ENCODE results near the gene PAX4.
A peak's percentile ranks its signal among the peaks of the same experiment; 100 is the strongest.

PAX4 gene

GRCh38 chr7:127592550-127592949 is 25.4 kb downstream of the PAX4 start:
- Histone ChIP-seq H3K27me3 (ENCODE audit: low read depth, low read length) (no peaks in the 10 kb centered on the region), H3K4me1 (ENCODE audit: control insufficient read depth in 1 of 2, insufficient read depth in 2 of 2, low read length in 2 of 2) (peaks cover 11 to 19% of the 10 kb centered on the region in 2 donors), H3K4me3 (ENCODE audit: low read depth in 1 of 2, low read length in 2 of 2) (no peak overlapping the region), H3K27ac (ENCODE audit: low read length) (no peak overlapping the region), H3K36me3 (ENCODE audit: control insufficient read depth in 1 of 2, insufficient read depth in 2 of 2, low read length in 2 of 2) (peaks cover 17 to 18% of the 10 kb centered on the region in 2 donors), H3K9me3 (ENCODE audit: control insufficient read depth in 1 of 2, low read length in 2 of 2) (no peaks in the 10 kb centered on the region)

- Histone ChIP-seq H3K4me3 (ENCODE audit: low read depth in 1 of 2, low read length in 2 of 2) (no peak overlapping the region), H3K4me1 (ENCODE audit: control insufficient read depth in 1 of 2, insufficient read depth in 2 of 2, low read length in 2 of 2) (peaks cover 11 to 21% of the 10 kb centered on the region in 2 donors), H3K27ac (ENCODE audit: low read length) (no peak overlapping the region)
Observed at GRCh38 chr7:127591591-127591990, 26.4 kb downstream of the PAX4 start.

GRCh38 chr7:127591189-127591588 is 26.8 kb downstream of the PAX4 start:
- peaks cover 17 to 18% of the 10 kb centered on the region in 2 donors for H3K36me3 ChIP-seq (ENCODE audit: control insufficient read depth in 1 of 2, insufficient read depth in 2 of 2, low read length in 2 of 2)
- no peak overlapping the region for H3K4me3 ChIP-seq (ENCODE audit: low read depth in 1 of 2, low read length in 2 of 2)
- no peaks in the 10 kb centered on the region for H3K9me3 ChIP-seq (ENCODE audit: control insufficient read depth in 1 of 2, low read length in 2 of 2)
- peaks cover 11 to 21% of the 10 kb centered on the region in 2 donors for H3K4me1 ChIP-seq (ENCODE audit: control insufficient read depth in 1 of 2, insufficient read depth in 2 of 2, low read length in 2 of 2)
- no peak overlapping the region for H3K27ac ChIP-seq (ENCODE audit: low read length)
- H3K27me3 ChIP-seq (ENCODE audit: low read depth, low read length) = no peaks in the 10 kb centered on the region

More at GRCh38 chr7:127591591-127591990, 26.4 kb downstream of the PAX4 start:
- Histone ChIP-seq H3K9me3 (ENCODE audit: control insufficient read depth in 1 of 2, low read length in 2 of 2) (no peaks in the 10 kb centered on the region), H3K27me3 (ENCODE audit: low read depth, low read length) (no peaks in the 10 kb centered on the region), H3K36me3 (ENCODE audit: control insufficient read depth in 1 of 2, insufficient read depth in 2 of 2, low read length in 2 of 2) (peaks cover 17 to 18% of the 10 kb centered on the region in 2 donors)

- H3K4me3 ChIP-seq (ENCODE audit: low read depth in 1 of 2, low read length in 2 of 2) = no peak overlapping the region
- peaks cover 11 to 26% of the 10 kb centered on the region in 2 donors for H3K4me1 ChIP-seq (ENCODE audit: control insufficient read depth in 1 of 2, insufficient read depth in 2 of 2, low read length in 2 of 2)
- H3K27me3 ChIP-seq (ENCODE audit: low read depth, low read length) = no peaks in the 10 kb centered on the region
- H3K9me3 ChIP-seq (ENCODE audit: control insufficient read depth in 1 of 2, low read length in 2 of 2) = no peaks in the 10 kb centered on the region
- no peak overlapping the region for H3K27ac ChIP-seq (ENCODE audit: low read length)
- peaks cover 17 to 18% of the 10 kb centered on the region in 2 donors for H3K36me3 ChIP-seq (ENCODE audit: control insufficient read depth in 1 of 2, insufficient read depth in 2 of 2, low read length in 2 of 2)
Observed at GRCh38 chr7:127589896-127590295, 28.0 kb downstream of the PAX4 start.

- Histone ChIP-seq H3K4me1 (ENCODE audit: control insufficient read depth in 1 of 2, insufficient read depth in 2 of 2, low read length in 2 of 2) (peaks cover 19 to 36% of the 10 kb centered on the region in 2 donors), H3K4me3 (ENCODE audit: low read depth in 1 of 2, low read length in 2 of 2) (peak overlapping the region; percentile 81 to 90), H3K27me3 (ENCODE audit: low read depth, low read length) (no peaks in the 10 kb centered on the region), H3K9me3 (ENCODE audit: control insufficient read depth in 1 of 2, low read length in 2 of 2) (no peaks in the 10 kb centered on the region), H3K27ac (ENCODE audit: low read length) (peak overlapping the region; percentile 64), H3K36me3 (ENCODE audit: control insufficient read depth in 1 of 2, insufficient read depth in 2 of 2, low read length in 2 of 2) (peaks cover 17 to 18% of the 10 kb centered on the region in 2 donors)
Observed at GRCh38 chr7:127588697-127589482, 29.1 kb downstream of the PAX4 start.

- H3K4me3 ChIP-seq (ENCODE audit: low read depth in 1 of 2, low read length in 2 of 2) = peak within 1 kb of the TSS; percentile 81 to 90
- H3K27me3 ChIP-seq (ENCODE audit: low read depth, low read length) = no peaks in the 10 kb centered on the region
Observed at GRCh38 chr7:127588019-127588696, 29.8 kb downstream of the PAX4 start, which contains the start of gene ARF5. TSS of gene ARF5 (plus strand) at chr7:127588411. CDS start at chr7:127588499, 88 bp downstream.

GRCh38 chr7:127587663-127588018 is 30.3 kb downstream of the PAX4 start:
- peak overlapping the region; percentile 69 for H3K27ac ChIP-seq (ENCODE audit: low read length)

More at GRCh38 chr7:127588019-127588696, 29.8 kb downstream of the PAX4 start, which contains the start of gene ARF5:
- peaks cover 24 to 43% of the 10 kb centered on the region in 2 donors for H3K4me1 ChIP-seq (ENCODE audit: control insufficient read depth in 1 of 2, insufficient read depth in 2 of 2, low read length in 2 of 2)
- peak within 1 kb of the TSS; percentile 69 for H3K27ac ChIP-seq (ENCODE audit: low read length)
- no peaks in the 10 kb centered on the region for H3K9me3 ChIP-seq (ENCODE audit: control insufficient read depth in 1 of 2, low read length in 2 of 2)
- peaks cover 17 to 18% of the 10 kb centered on the region in 2 donors for H3K36me3 ChIP-seq (ENCODE audit: control insufficient read depth in 1 of 2, insufficient read depth in 2 of 2, low read length in 2 of 2)

GRCh38 chr7:127586346-127586745 is 31.6 kb downstream of the PAX4 start:
- Histone ChIP-seq H3K9me3 (ENCODE audit: control insufficient read depth in 1 of 2, low read length in 2 of 2) (no peaks in the 10 kb centered on the region), H3K27me3 (ENCODE audit: low read depth, low read length) (no peaks in the 10 kb centered on the region), H3K4me1 (ENCODE audit: control insufficient read depth in 1 of 2, insufficient read depth in 2 of 2, low read length in 2 of 2) (peaks cover 28 to 62% of the 10 kb centered on the region in 2 donors), H3K36me3 (ENCODE audit: control insufficient read depth in 1 of 2, insufficient read depth in 2 of 2, low read length in 2 of 2) (peaks cover 18 to 26% of the 10 kb centered on the region in 2 donors), H3K27ac (ENCODE audit: low read length) (no peak overlapping the region), H3K4me3 (ENCODE audit: low read depth in 1 of 2, low read length in 2 of 2) (no peak overlapping the region)

More at GRCh38 chr7:127587663-127588018, 30.3 kb downstream of the PAX4 start:
- Histone ChIP-seq H3K9me3 (ENCODE audit: control insufficient read depth in 1 of 2, low read length in 2 of 2) (no peaks in the 10 kb centered on the region), H3K27me3 (ENCODE audit: low read depth, low read length) (no peaks in the 10 kb centered on the region), H3K4me1 (ENCODE audit: control insufficient read depth in 1 of 2, insufficient read depth in 2 of 2, low read length in 2 of 2) (peaks cover 24 to 49% of the 10 kb centered on the region in 2 donors), H3K4me3 (ENCODE audit: low read depth in 1 of 2, low read length in 2 of 2) (peak overlapping the region; percentile 68 to 90), H3K36me3 (ENCODE audit: control insufficient read depth in 1 of 2, insufficient read depth in 2 of 2, low read length in 2 of 2) (peaks cover 18 to 20% of the 10 kb centered on the region in 2 donors)

- Histone ChIP-seq H3K9me3 (ENCODE audit: control insufficient read depth in 1 of 2, low read length in 2 of 2) (no peaks in the 10 kb centered on the region), H3K27ac (ENCODE audit: low read length) (peak within 1 kb of the TSS; percentile 65), H3K27me3 (ENCODE audit: low read depth, low read length) (no peaks in the 10 kb centered on the region), H3K4me3 (ENCODE audit: low read depth in 1 of 2, low read length in 2 of 2) (peak within 1 kb of the TSS; percentile 78 to 91), H3K4me1 (ENCODE audit: control insufficient read depth in 1 of 2, insufficient read depth in 2 of 2, low read length in 2 of 2) (peaks cover 28 to 72% of the 10 kb centered on the region in 2 donors), H3K36me3 (ENCODE audit: control insufficient read depth in 1 of 2, insufficient read depth in 2 of 2, low read length in 2 of 2) (peaks cover 18 to 23% of the 10 kb centered on the region in 2 donors)
Observed at GRCh38 chr7:127585044-127585953, 32.6 kb downstream of the PAX4 start, which contains the start of gene GCC1. TSS of gene GCC1 (minus strand) at chr7:127585596. CDS start at chr7:127585182, 414 bp downstream.

GRCh38 chr7:127584648-127585043 is 33.3 kb downstream of the PAX4 start:
- Histone ChIP-seq H3K4me3 (ENCODE audit: low read depth in 1 of 2, low read length in 2 of 2) (peak overlapping the region; percentile 78 to 91), H3K36me3 (ENCODE audit: control insufficient read depth in 1 of 2, insufficient read depth in 2 of 2, low read length in 2 of 2) (peaks cover 13 to 23% of the 10 kb centered on the region in 2 donors), H3K9me3 (ENCODE audit: control insufficient read depth in 1 of 2, low read length in 2 of 2) (no peaks in the 10 kb centered on the region), H3K4me1 (ENCODE audit: control insufficient read depth in 1 of 2, insufficient read depth in 2 of 2, low read length in 2 of 2) (peaks cover 25 to 65% of the 10 kb centered on the region in 2 donors), H3K27ac (ENCODE audit: low read length) (peak overlapping the region; percentile 65), H3K27me3 (ENCODE audit: low read depth, low read length) (no peaks in the 10 kb centered on the region)
